ENCODE data around the gene APOL5. TPM values are rescaled to one million over a fixed set of nuclear protein-coding genes. Genes with fewer than 3 reads are reported as not detected.

The APOL5 gene
- total RNA-seq, 2 experiments from 2014 or later, result not detected

GRCh38 chr22:35769974-35770373 lies 52.3 kb downstream of the APOL5 start:
- H3K9me3 Mint-ChIP-seq, result no peaks in the 10 kb centered on the region
- Histone ChIP-seq H3K4me1 (ENCODE audit: insufficient read depth, low read length) (no peaks in the 10 kb centered on the region), H3K4me3 (ENCODE audit: low read length) (no peak overlapping the region), H3K27ac (ENCODE audit: low read depth in 1 of 2, low read length in 2 of 2) (no peak overlapping the region), H3K9me3 (ENCODE audit: control insufficient read depth in 1 of 2, insufficient read depth in 1 of 2, low read length in 2 of 2) (no peaks in the 10 kb centered on the region), H3K36me3 (ENCODE audit: insufficient read depth, low read length) (no peaks in the 10 kb centered on the region), H3K27me3 (ENCODE audit: control insufficient read depth in 1 of 2, insufficient read depth in 2 of 2, low read length in 2 of 2) (no peaks in the 10 kb centered on the region)
- no peaks in the 10 kb centered on the region for H3K27me3 Mint-ChIP-seq
- ChIA-PET POLR2A (no interaction called here), CTCF (no interaction called here)
- intact Hi-C loops (cut with DNase I, micrococcal nuclease), result loop anchor here in 1 of 2 experiments (10.0 kb wide), 1 partner anchor 145 kb away; no protein-coding TSS in a partner anchor
- no peaks in the 10 kb centered on the region for H3K36me3 Mint-ChIP-seq (ENCODE audit: low read depth)
- H3K4me1 Mint-ChIP-seq (ENCODE audit: low read depth), result no peaks in the 10 kb centered on the region
- no peak for TF ChIP-seq CTCF (IDR thresholded peaks at IDR 0.05)
- H3K27ac Mint-ChIP-seq, result no peak overlapping the region
- no peak for ATAC-seq (ENCODE audit: poor library complexity)
- H3K4me3 Mint-ChIP-seq, result no peak overlapping the region
- DNase-seq, result no peak

- POLR2A ChIA-PET, result no interaction called here
- no peak overlapping the region for H3K27ac Mint-ChIP-seq
- H3K27me3 Mint-ChIP-seq, result no peaks in the 10 kb centered on the region
- no peak for DNase-seq
- no peaks in the 10 kb centered on the region for H3K9me3 ChIP-seq (ENCODE audit: control insufficient read depth in 1 of 2, insufficient read depth in 1 of 2, low read length in 2 of 2)
- H3K9me3 Mint-ChIP-seq, result no peaks in the 10 kb centered on the region
- no peaks in the 10 kb centered on the region for H3K4me1 Mint-ChIP-seq (ENCODE audit: low read depth)
- H3K4me3 Mint-ChIP-seq, result no peak overlapping the region
- no peak overlapping the region for H3K4me3 ChIP-seq (ENCODE audit: low read length)
- no peaks in the 10 kb centered on the region for H3K4me1 ChIP-seq (ENCODE audit: insufficient read depth, low read length)
- H3K27me3 ChIP-seq (ENCODE audit: control insufficient read depth in 1 of 2, insufficient read depth in 2 of 2, low read length in 2 of 2), result no peaks in the 10 kb centered on the region
- intact Hi-C loops (cut with DNase I, micrococcal nuclease), result no loop called here
- H3K27ac ChIP-seq (ENCODE audit: low read depth in 1 of 2, low read length in 2 of 2), result no peak overlapping the region
- TF ChIP-seq CTCF (IDR thresholded peaks at IDR 0.05), result no peak
- H3K36me3 ChIP-seq (ENCODE audit: insufficient read depth, low read length), result no peaks in the 10 kb centered on the region
- CTCF ChIA-PET, result interaction anchor here (0.6 kb wide), 1 partner anchor 39 kb away, joined by 3 read pairs; no protein-coding TSS in a partner anchor
- no peak for ATAC-seq (ENCODE audit: poor library complexity)
- H3K36me3 Mint-ChIP-seq (ENCODE audit: low read depth), result no peaks in the 10 kb centered on the region
Observed at GRCh38 chr22:35775339-35775738, 57.7 kb downstream of the APOL5 start.

DNA sequence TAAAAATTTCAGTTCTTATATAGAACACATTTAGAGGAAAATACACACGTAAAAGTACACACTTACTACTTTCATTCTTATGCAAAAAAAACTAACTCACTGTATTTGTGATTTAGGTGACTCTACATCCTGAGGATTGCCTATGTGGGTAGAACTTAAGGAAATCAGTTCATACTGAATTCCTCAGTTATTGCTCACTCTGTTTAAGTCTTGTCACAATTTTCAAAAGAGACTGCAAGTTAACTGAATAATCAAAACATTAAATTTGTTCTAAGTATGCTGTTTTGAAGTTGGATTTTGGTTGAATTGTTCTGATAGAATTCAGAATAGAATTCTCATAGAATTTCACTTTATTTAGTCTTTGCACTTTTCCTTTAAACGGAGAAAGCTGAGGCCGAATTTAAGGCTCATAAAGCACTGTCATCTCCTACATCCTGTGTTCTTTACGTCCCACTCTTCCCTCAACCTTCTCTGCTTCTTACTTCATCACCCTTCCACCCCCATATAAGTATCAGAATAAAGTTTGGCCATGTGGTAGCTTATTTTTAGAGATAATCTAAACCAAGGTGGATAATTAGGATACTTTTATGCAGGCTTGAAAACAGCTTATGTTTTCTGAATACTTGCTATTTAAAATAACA lies 59.8 kb downstream of the APOL5 start:
- Mint-ChIP-seq H3K27ac (no peak overlapping the region), H3K4me1 (ENCODE audit: low read depth) (no peaks in the 10 kb centered on the region), H3K36me3 (ENCODE audit: low read depth) (no peaks in the 10 kb centered on the region), H3K9me3 (no peaks in the 10 kb centered on the region), H3K27me3 (no peaks in the 10 kb centered on the region), H3K4me3 (no peak overlapping the region)
- no peak for ATAC-seq (ENCODE audit: poor library complexity)
- H3K4me3 ChIP-seq (ENCODE audit: low read length), result no peak overlapping the region
- DNase-seq, result no peak
- ChIA-PET POLR2A (no interaction called here), CTCF (no interaction called here)
- intact Hi-C loops (cut with DNase I, micrococcal nuclease), result no loop called here
- TF ChIP-seq CTCF (IDR thresholded peaks at IDR 0.05), result no peak
- H3K27me3 ChIP-seq (ENCODE audit: control insufficient read depth in 1 of 2, insufficient read depth in 2 of 2, low read length in 2 of 2), result no peaks in the 10 kb centered on the region
- H3K4me1 ChIP-seq (ENCODE audit: insufficient read depth, low read length), result no peaks in the 10 kb centered on the region
- H3K27ac ChIP-seq (ENCODE audit: low read depth in 1 of 2, low read length in 2 of 2), result no peak overlapping the region
- no peaks in the 10 kb centered on the region for H3K36me3 ChIP-seq (ENCODE audit: insufficient read depth, low read length)
- H3K9me3 ChIP-seq (ENCODE audit: control insufficient read depth in 1 of 2, insufficient read depth in 1 of 2, low read length in 2 of 2), result no peaks in the 10 kb centered on the region

Other genes starting within 250 kb of the APOL5 start
- gene RASD2, start 177.0 kb upstream of the APOL5 start, total RNA-seq, result 1 to 10 TPM; 1.4 to 1.6 TPM
- not detected for gene MB, start 100.5 kb upstream of the APOL5 start, total RNA-seq
- gene APOL6, start 69.4 kb upstream of the APOL5 start, total RNA-seq, result 10 to 100 TPM; 39.3 TPM